Measurements from ENCODE around the gene TAX1BP3.

TAX1BP3 gene

DNA sequence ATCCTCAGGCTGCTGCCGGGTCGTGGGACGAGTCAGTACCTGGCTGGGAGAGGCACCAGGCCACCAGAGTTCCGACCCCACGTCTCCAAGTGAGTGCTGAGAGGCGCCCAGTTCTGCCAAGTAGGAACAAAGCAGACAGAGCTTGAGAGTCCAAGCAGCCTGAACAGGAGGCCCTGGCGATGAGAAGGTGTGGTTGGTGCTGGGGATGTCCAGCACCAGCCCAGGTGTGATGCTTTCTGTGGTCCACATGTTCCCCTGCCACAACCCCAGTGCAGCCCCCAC, 10.8 kb downstream of the TAX1BP3 start:
- TF ChIP-seq EZH2phosphoT487 (IDR thresholded peaks at IDR 0.05; ENCODE audit: low read length) (no peak), EZH2 (optimal IDR thresholded peaks at IDR 0.05; ENCODE audit: low read depth, low read length) (no peak)
- TF ChIP-seq, protein P1, sequence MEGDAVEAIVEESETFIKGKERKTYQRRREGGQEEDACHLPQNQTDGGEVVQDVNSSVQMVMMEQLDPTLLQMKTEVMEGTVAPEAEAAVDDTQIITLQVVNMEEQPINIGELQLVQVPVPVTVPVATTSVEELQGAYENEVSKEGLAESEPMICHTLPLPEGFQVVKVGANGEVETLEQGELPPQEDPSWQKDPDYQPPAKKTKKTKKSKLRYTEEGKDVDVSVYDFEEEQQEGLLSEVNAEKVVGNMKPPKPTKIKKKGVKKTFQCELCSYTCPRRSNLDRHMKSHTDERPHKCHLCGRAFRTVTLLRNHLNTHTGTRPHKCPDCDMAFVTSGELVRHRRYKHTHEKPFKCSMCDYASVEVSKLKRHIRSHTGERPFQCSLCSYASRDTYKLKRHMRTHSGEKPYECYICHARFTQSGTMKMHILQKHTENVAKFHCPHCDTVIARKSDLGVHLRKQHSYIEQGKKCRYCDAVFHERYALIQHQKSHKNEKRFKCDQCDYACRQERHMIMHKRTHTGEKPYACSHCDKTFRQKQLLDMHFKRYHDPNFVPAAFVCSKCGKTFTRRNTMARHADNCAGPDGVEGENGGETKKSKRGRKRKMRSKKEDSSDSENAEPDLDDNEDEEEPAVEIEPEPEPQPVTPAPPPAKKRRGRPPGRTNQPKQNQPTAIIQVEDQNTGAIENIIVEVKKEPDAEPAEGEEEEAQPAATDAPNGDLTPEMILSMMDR (IDR thresholded peaks at IDR 0.05; ENCODE audit: low read length) = no peak
- Histone ChIP-seq H4K20me1 (ENCODE audit: insufficient read depth, low read length) (no peaks in the 10 kb centered on the region), H3K79me2 (ENCODE audit: low read length) (no peaks in the 10 kb centered on the region), H3K9me3 (replicated peaks; ENCODE audit: insufficient read depth, low read length) (no peaks in the 10 kb centered on the region), H3K9ac (ENCODE audit: low read length) (no peak overlapping the region), H3K4me1 (ENCODE audit: low read length) (no peaks in the 10 kb centered on the region), H3K27me3 (replicated peaks; ENCODE audit: insufficient read depth, low read length) (no peaks in the 10 kb centered on the region), H3F3A (ENCODE audit: insufficient read depth, low read length) (no peaks in the 10 kb centered on the region), H3K9me2 (replicated peaks; ENCODE audit: insufficient read depth, low read length) (no peaks in the 10 kb centered on the region), H2AFZ (ENCODE audit: low read length) (no peak overlapping the region), H3K36me3 (replicated peaks; ENCODE audit: insufficient read depth, low read length) (no peaks in the 10 kb centered on the region), H3K4me2 (ENCODE audit: low read depth, low read length) (no peak overlapping the region), H3K4me3 (ENCODE audit: low read length) (no peak overlapping the region), H3K27ac (ENCODE audit: low read length) (no peak overlapping the region)
- no peak for DNase-seq

DNA sequence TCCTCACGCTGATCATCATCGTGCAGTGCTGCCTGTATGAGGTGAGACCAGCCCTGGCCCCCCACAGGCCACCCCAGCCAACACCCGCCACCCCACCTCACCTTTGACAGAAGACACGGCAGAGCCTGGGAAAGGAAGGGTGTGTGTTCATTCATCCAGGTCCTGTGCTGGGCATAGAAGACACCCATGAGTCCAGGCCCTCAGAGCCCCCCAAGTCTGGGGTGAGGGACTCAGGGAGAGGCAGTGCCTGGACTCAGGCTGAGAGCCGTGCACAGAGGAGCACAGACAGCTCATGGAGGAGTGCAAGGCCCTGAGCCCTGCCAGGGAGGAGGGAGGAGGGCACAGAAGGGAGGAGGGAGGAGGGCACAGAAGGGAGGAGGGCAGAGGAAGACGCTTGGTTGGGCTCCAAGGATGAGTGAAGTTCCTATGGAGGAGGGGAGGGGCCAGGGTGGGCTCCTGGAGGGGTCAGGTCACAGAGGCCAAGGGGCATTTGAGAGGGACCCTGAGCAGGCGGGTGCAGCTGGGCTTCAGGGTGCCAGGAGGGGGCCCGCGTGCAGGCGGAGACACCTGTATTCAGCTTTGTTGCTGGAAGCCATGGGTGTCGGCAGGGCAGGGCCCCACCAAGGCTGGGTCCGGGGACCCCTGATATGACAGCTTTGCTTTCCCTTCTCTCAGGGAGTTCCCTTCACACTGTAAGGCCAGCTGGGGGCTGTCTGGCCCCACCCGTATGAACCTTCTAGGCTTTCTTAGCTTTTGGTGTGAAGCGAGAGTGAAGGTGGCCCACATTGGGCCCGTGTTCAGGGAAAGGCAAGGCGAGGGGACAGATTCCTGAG, 11.4 kb downstream of the TAX1BP3 start:
- H3K4me2 ChIP-seq (ENCODE audit: low read depth, low read length) = no peak overlapping the region
- no peaks in the 10 kb centered on the region for H3K36me3 ChIP-seq (replicated peaks; ENCODE audit: insufficient read depth, low read length)
- H3K27me3 ChIP-seq (replicated peaks; ENCODE audit: insufficient read depth, low read length) = no peaks in the 10 kb centered on the region
- no peaks in the 10 kb centered on the region for H3K79me2 ChIP-seq (ENCODE audit: low read length)
- no peak overlapping the region for H3K27ac ChIP-seq (ENCODE audit: low read length)
- H3K9me3 ChIP-seq (replicated peaks; ENCODE audit: insufficient read depth, low read length) = no peaks in the 10 kb centered on the region
- no peaks in the 10 kb centered on the region for H3F3A ChIP-seq (ENCODE audit: insufficient read depth, low read length)
- H3K4me3 ChIP-seq (ENCODE audit: low read length) = no peak overlapping the region
- H2AFZ ChIP-seq (ENCODE audit: low read length) = no peak overlapping the region
- peak; percentile 2 for DNase-seq
- no peak overlapping the region for H3K9ac ChIP-seq (ENCODE audit: low read length)
- no peaks in the 10 kb centered on the region for H3K9me2 ChIP-seq (replicated peaks; ENCODE audit: insufficient read depth, low read length)
- TF ChIP-seq EZH2 (optimal IDR thresholded peaks at IDR 0.05; ENCODE audit: low read depth, low read length) (no peak), EZH2phosphoT487 (IDR thresholded peaks at IDR 0.05; ENCODE audit: low read length) (no peak)
- TF ChIP-seq, protein P1 (IDR thresholded peaks at IDR 0.05; ENCODE audit: low read length) = no peak
- H4K20me1 ChIP-seq (ENCODE audit: insufficient read depth, low read length) = no peaks in the 10 kb centered on the region
- H3K4me1 ChIP-seq (ENCODE audit: low read length) = no peaks in the 10 kb centered on the region

DNA sequence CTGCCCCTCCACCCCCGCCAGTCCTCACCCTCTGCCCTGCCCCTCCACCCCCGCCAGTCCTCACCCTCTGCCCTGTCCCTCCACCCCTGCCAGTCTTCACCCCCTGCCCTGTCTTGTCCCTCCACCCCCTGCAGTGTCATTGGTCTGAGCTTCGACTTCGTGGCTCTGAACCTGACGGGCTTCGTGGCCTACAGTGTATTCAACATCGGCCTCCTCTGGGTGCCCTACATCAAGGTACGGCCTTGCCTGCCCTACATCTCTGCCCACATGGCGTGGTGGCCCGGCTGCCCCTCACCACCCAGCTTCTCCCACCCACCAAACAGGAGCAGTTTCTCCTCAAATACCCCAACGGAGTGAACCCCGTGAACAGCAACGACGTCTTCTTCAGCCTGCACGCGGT, 12.0 kb downstream of the TAX1BP3 start:
- no peak overlapping the region for H3K9ac ChIP-seq (ENCODE audit: low read length)
- H3K4me1 ChIP-seq (ENCODE audit: low read length) = no peaks in the 10 kb centered on the region
- no peak overlapping the region for H3K4me3 ChIP-seq (ENCODE audit: low read length)
- TF ChIP-seq, protein P1 (IDR thresholded peaks at IDR 0.05; ENCODE audit: low read length) = no peak
- TF ChIP-seq EZH2 (optimal IDR thresholded peaks at IDR 0.05; ENCODE audit: low read depth, low read length) = no peak
- no peak for TF ChIP-seq EZH2phosphoT487 (IDR thresholded peaks at IDR 0.05; ENCODE audit: low read length)
- H3K9me2 ChIP-seq (replicated peaks; ENCODE audit: insufficient read depth, low read length) = no peaks in the 10 kb centered on the region
- peak; percentile 2 for DNase-seq
- no peaks in the 10 kb centered on the region for H3K27me3 ChIP-seq (replicated peaks; ENCODE audit: insufficient read depth, low read length)
- H3F3A ChIP-seq (ENCODE audit: insufficient read depth, low read length) = no peaks in the 10 kb centered on the region
- no peaks in the 10 kb centered on the region for H3K79me2 ChIP-seq (ENCODE audit: low read length)
- no peaks in the 10 kb centered on the region for H3K9me3 ChIP-seq (replicated peaks; ENCODE audit: insufficient read depth, low read length)
- no peak overlapping the region for H3K4me2 ChIP-seq (ENCODE audit: low read depth, low read length)
- H3K27ac ChIP-seq (ENCODE audit: low read length) = no peak overlapping the region
- no peaks in the 10 kb centered on the region for H3K36me3 ChIP-seq (replicated peaks; ENCODE audit: insufficient read depth, low read length)
- no peak overlapping the region for H2AFZ ChIP-seq (ENCODE audit: low read length)
- H4K20me1 ChIP-seq (ENCODE audit: insufficient read depth, low read length) = no peaks in the 10 kb centered on the region
